ENCODE data around the gene GRHL3.

The GRHL3 gene

GRCh38 chr1:24379733-24380315 lies 60.7 kb downstream of the GRHL3 start:
- DNase-seq, result no peak

GRCh38 chr1:24380508-24380907 lies 61.4 kb downstream of the GRHL3 start:
- no peak for DNase-seq

- no peak for DNase-seq
These were observed 62.1 kb downstream of the GRHL3 start for GRCh38 chr1:24381256-24381655.

- no peak for DNase-seq
These were observed 63.0 kb downstream of the GRHL3 start for GRCh38 chr1:24382165-24382577.

- DNase-seq, result no peak
These were observed 64.3 kb downstream of the GRHL3 start for GRCh38 chr1:24383381-24383940.

- DNase-seq, result no peak
These were observed 65.3 kb downstream of the GRHL3 start for GRCh38 chr1:24384251-24385090.

- no peak for DNase-seq
These were observed 66.2 kb downstream of the GRHL3 start for GRCh38 chr1:24385160-24385940.

GRCh38 chr1:24386241-24386640 lies 67.1 kb downstream of the GRHL3 start:
- DNase-seq, result no peak

GRCh38 chr1:24386931-24387330 lies 67.8 kb downstream of the GRHL3 start:
- no peak for DNase-seq

- no peak for DNase-seq
These were observed 68.5 kb downstream of the GRHL3 start for GRCh38 chr1:24387636-24388175.

- DNase-seq, result no peak
These were observed 69.3 kb downstream of the GRHL3 start for GRCh38 chr1:24388331-24388885.

GRCh38 chr1:24389231-24389678 lies 70.1 kb downstream of the GRHL3 start:
- no peak for DNase-seq

GRCh38 chr1:24390924-24391782 lies 72.0 kb downstream of the GRHL3 start:
- peak; percentile 82 for DNase-seq

- peak; percentile 75 for DNase-seq
These were observed 72.9 kb downstream of the GRHL3 start for GRCh38 chr1:24391882-24392603.

GRCh38 chr1:24392604-24392946 lies 73.4 kb downstream of the GRHL3 start:
- DNase-seq, result no peak

- no peak for DNase-seq
These were observed 74.0 kb downstream of the GRHL3 start for GRCh38 chr1:24392982-24393650.

- DNase-seq, result no peak
These were observed 74.7 kb downstream of the GRHL3 start for GRCh38 chr1:24393892-24394291.

GRCh38 chr1:24400065-24400464 lies 80.9 kb downstream of the GRHL3 start:
- DNase-seq, result no peak

GRCh38 chr1:24403806-24404205 lies 84.6 kb downstream of the GRHL3 start:
- peak; percentile 24 for DNase-seq
